GM10266 (cell line): ENCODE measurements around the gene PCDH9.

Source experiments
- DNase-seq: peaks from one replicate; pipeline ENCODE4 v3.0.0; 2012; ENCODE audit errors: extremely low spot score
- CTCF ChIP-seq: IDR thresholded peaks from 2 replicates; pipeline ENCODE4 v1.5.1; 2012; ENCODE audit warnings: mild to moderate bottlenecking, low read depth; ENCODE audit not compliant: control insufficient read depth, insufficient read depth; ENCODE audit errors: missing control alignments

PCDH9 gene

GRCh38 chr13:66821551-66821950 lies 408.6 kb downstream of the PCDH9 start:
- no peak for DNase-seq
- no peak for TF ChIP-seq CTCF

DNA sequence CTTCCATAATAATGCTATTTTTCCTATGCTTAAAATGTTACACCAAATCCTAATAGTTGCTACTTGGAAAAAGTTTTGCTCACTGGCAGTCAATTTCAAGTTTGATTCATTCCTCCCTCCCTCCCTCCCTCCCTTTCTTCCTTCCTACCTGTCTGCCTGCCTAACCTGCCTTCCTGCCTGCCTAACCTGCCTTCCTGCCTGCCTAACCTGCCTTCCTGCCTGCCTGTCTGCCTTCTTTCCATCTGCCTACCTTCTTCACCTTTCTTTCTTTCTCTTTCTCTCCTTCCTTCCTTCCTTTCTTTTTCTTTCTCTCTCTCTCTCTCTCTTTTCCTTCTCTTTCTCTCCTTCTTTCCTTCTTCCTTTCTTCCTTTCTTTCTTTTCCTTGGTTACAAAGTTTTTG lies 418.7 kb downstream of the PCDH9 start:
- DNase-seq, result no peak
- no peak for TF ChIP-seq CTCF

DNA sequence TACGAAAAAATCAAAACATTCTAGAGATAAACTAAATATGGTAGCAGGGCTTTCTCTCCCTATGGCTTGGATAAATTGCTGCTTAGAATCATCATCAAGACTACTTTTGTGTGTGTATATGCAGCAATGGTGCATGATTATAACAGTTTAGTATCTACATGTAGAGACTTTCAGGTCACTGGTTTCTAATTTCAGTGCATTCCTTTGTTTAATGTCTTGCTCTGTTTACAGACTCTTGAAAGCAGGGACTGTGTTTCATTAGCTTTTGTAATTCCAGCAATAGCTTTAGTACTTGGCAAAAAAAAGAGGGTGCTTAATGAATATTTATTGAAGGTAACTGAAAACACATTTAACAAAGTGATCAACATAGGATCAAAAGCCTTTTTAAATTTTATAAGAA lies 420.7 kb downstream of the PCDH9 start:
- no peak for DNase-seq
- no peak for TF ChIP-seq CTCF

DNA sequence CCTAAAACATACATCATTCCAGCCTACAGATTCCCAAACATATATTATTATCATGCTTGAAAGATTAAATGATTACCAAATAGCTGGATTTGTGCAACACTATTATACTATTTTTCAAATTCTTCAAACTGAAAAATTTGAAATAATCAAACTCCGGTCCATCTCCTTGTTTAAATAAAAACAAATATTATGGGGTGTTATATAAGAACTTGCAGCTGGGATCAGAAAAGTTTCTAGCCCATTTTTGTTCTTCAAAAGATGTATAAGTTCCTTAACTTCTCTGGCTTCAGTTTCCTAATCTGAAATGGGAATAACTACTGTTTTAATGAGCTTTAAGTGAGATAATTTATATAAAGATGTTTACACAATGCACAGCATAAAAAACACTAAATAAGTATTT lies 422.9 kb downstream of the PCDH9 start:
- DNase-seq, result no peak

DNA sequence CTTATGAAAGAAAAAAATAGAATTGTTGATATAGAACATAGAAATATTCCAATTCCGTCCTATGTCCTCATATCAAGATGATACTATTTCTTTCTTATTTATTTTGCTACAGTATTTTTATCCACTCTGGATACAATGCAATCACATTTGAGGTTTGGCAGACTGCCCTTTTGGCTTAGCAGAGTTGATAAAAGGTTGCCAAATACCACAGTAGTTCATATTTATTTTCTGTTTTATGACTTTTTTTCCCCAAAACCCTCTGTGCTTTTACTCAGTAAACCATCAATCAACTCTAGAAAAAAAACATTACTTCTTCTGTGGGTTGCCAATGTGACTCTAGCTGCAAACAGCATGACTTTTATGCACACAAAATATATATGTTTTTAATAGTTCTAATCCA lies 424.5 kb downstream of the PCDH9 start:
- DNase-seq, result no peak
- TF ChIP-seq CTCF, result no peak

More for the DNA sequence above, 422.9 kb downstream of the PCDH9 start:
- TF ChIP-seq CTCF, result no peak

DNA sequence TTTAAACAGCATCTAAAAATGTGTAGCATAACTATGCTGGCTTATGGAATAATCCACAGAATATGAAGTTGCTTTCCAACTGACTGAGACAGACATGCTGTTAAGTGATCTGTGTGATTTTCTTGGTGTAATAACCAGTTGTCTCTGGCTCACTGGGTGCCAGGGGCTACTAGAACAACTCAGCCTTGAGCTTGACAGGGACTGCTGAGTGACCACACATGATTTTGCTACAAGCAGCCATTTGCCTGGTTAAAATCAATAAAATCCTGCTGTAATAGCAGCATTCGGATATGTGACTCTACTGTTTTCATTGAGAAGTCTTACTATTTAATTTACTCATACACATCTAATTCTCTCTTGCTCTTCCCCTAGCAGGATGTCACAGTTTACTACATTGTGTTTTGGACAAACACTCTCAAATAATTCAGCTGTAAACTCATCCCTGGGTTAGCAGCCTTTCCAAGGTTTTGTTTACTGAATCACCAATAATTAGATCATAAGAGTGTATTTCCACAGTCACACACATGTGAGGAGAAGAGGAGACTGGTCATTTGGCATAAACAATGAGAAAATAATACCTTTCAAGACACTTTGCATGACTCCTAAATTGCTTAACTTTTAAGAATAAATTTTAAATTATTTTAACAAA lies 426.2 kb downstream of the PCDH9 start:
- no peak for DNase-seq
- no peak for TF ChIP-seq CTCF

GRCh38 chr13:66803013-66803807 lies 426.9 kb downstream of the PCDH9 start:
- TF ChIP-seq CTCF, result no peak
- DNase-seq, result no peak
